Measurements from ENCODE around the gene TUBA1B. TPM values are rescaled to one million over a fixed set of nuclear protein-coding genes. Genes with fewer than 3 reads are reported as not detected.

TUBA1B gene
- total RNA-seq, 3 donors from 2014 or later = 391 to 679 (median 491) TPM

GRCh38 chr12:49086116-49086515, 45.1 kb downstream of the TUBA1B start:
- intact Hi-C loops (cut with DNase I, micrococcal nuclease) = loop anchor here (5.0 to 10.0 kb wide), 2 partner anchors 36 to 149 kb away; no protein-coding TSS in a partner anchor
- Histone ChIP-seq H3K4me1 (ENCODE audit: low read depth) (peaks cover 16% of the 10 kb centered on the region), H3K36me3 (ENCODE audit: low read depth) (no peaks in the 10 kb centered on the region), H3K4me3 (no peak overlapping the region), H3K9me3 (no peaks in the 10 kb centered on the region)
- no peak for DNase-seq
- TF ChIP-seq CTCF (IDR thresholded peaks at IDR 0.05) = no peak
- ATAC-seq = no peak

DNA sequence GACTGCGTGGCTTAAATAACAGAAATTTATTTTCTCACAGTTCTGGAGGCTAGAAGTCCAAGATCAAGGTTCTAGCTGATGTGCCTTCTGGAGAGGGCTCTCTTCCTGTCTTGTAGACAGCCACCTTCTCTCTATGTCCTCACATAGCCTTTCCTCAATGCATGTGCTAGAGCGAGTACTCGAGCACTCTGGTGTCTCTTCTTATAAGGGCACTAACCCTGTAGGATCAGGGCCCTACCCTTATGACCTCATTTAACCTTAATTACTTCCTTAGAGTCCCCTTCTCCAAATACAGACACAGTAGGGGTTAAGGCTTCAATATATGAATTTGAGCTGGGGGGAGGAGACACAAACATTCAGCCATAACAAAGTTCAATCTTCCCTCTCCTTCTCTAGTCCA, 46.8 kb downstream of the TUBA1B start:
- Histone ChIP-seq H3K4me3 (no peak overlapping the region), H3K4me1 (ENCODE audit: low read depth) (peaks cover 4% of the 10 kb centered on the region), H3K9me3 (no peaks in the 10 kb centered on the region), H3K36me3 (ENCODE audit: low read depth) (no peaks in the 10 kb centered on the region)
- DNase-seq (no peak), ATAC-seq (no peak)
- TF ChIP-seq CTCF (IDR thresholded peaks at IDR 0.05) = no peak
- intact Hi-C loops (cut with DNase I, micrococcal nuclease) = loop anchor here in 1 of 2 donors (10.0 kb wide), 1 partner anchor 150 kb away; no protein-coding TSS in a partner anchor

- no peak for DNase-seq
- H3K9me3 ChIP-seq = no peaks in the 10 kb centered on the region
- intact Hi-C loops (cut with DNase I, micrococcal nuclease) = loop anchor here in 1 of 2 donors (10.0 kb wide), 1 partner anchor 155 kb away; no protein-coding TSS in a partner anchor
- ATAC-seq = no peak
- no peak for TF ChIP-seq CTCF (IDR thresholded peaks at IDR 0.05)
- no peaks in the 10 kb centered on the region for H3K36me3 ChIP-seq (ENCODE audit: low read depth)
- H3K4me3 ChIP-seq = no peak overlapping the region
- no peaks in the 10 kb centered on the region for H3K4me1 ChIP-seq (ENCODE audit: low read depth)
These were observed 51.4 kb downstream of the TUBA1B start for GRCh38 chr12:49079793-49080192.

Other genes starting within 250 kb of the TUBA1B start
- 10 to 100 TPM; 16.9 to 41.3 (median 22.9) TPM for gene FKBP11, start 205.9 kb downstream of the TUBA1B start, total RNA-seq
- gene ARF3, start 173.9 kb downstream of the TUBA1B start, total RNA-seq = 100 to 1,000 TPM; 207 to 280 (median 266) TPM
- gene WNT10B, start 159.7 kb downstream of the TUBA1B start, total RNA-seq = 1 to 10 TPM in 1 of 3 donors, under 1 TPM in 2; 0.49 to 1.1 (median 0.76) TPM
- not detected for gene WNT1, start 153.1 kb downstream of the TUBA1B start, total RNA-seq
- under 1 TPM in 1 of 3 donors, not detected in 2; 0.12 TPM for gene DDN, start 132.0 kb downstream of the TUBA1B start, total RNA-seq
- gene PRKAG1, start 112.6 kb downstream of the TUBA1B start, total RNA-seq = 10 to 100 TPM; 51.5 to 60.1 (median 52.2) TPM
- gene KMT2D, start 70.6 kb downstream of the TUBA1B start, total RNA-seq = 100 to 1,000 TPM in 1 of 3 donors, 10 to 100 TPM in 2; 83.3 to 102 (median 88.5) TPM
- under 1 TPM; 0.23 to 0.58 (median 0.38) TPM for gene RHEBL1, start 61.4 kb downstream of the TUBA1B start, total RNA-seq
- gene DHH, start 36.6 kb downstream of the TUBA1B start, total RNA-seq = under 1 TPM; 0.26 to 0.54 (median 0.46) TPM
- 10 to 100 TPM; 46.1 to 77.4 (median 68.1) TPM for gene LMBR1L, start 20.5 kb downstream of the TUBA1B start, total RNA-seq
- 100 to 1,000 TPM in 1 of 3 donors, 10 to 100 TPM in 2; 20.5 to 295 (median 64.4) TPM for gene TUBA1A, start 57.7 kb upstream of the TUBA1B start, total RNA-seq
- gene TUBA1C, start 133.7 kb upstream of the TUBA1B start, total RNA-seq = 100 to 1,000 TPM; 128 to 260 (median 236) TPM
- 10 to 100 TPM in 1 of 3 donors, 1 to 10 TPM in 2; 5.1 to 69.5 (median 8.6) TPM for gene PRPH, start 163.8 kb upstream of the TUBA1B start, total RNA-seq
- 10 to 100 TPM in 1 of 3 donors, 1 to 10 TPM in 2; 4.4 to 18.8 (median 5.8) TPM for gene TROAP, start 191.9 kb upstream of the TUBA1B start, total RNA-seq
- not detected for gene C1QL4, start 205.8 kb upstream of the TUBA1B start, total RNA-seq
- gene DNAJC22, start 215.5 kb upstream of the TUBA1B start, total RNA-seq = 10 to 100 TPM in 2 of 3 donors, 1 to 10 TPM in 1; 6.7 to 45.7 (median 37.0) TPM
- 10 to 100 TPM; 15.0 to 19.8 (median 18.3) TPM for gene SPATS2, start 236.1 kb upstream of the TUBA1B start, total RNA-seq